Ascending aorta (tissue), 2 donors: Measurements from ENCODE around the gene SP9. TPM values are rescaled to one million over a fixed set of nuclear protein-coding genes. Genes with fewer than 3 reads are reported as not detected.

Experiments used
- DNase-seq, 2 donors: peaks; one replicate each; pipeline ENCODE4 v3.0.0-alpha.2; 2019; ENCODE audit warnings: low spot score in 2 of 2
- H3K27ac ChIP-seq, 2 donors: fragments of 200-600 bp; sonication (generic); one replicate each; pipeline ENCODE4 v1.5.1; 2016 to 2017; ENCODE audit warnings: mild to moderate bottlenecking in 1 of 2
- H3K27me3 ChIP-seq: fragments of 200-600 bp; sonication (generic); one replicate; pipeline ENCODE4 v1.5.1; 2017
- H3K36me3 ChIP-seq, 2 donors: fragments of 200-600 bp; sonication (generic); one replicate each; pipeline ENCODE4 v1.5.1; 2016
- H3K4me1 ChIP-seq, 2 donors: fragments of 200-600 bp; sonication (generic); one replicate each; pipeline ENCODE4 v1.5.1; 2016 to 2017; ENCODE audit warnings: mild to moderate bottlenecking in 1 of 2
- H3K4me3 ChIP-seq, 2 donors: fragments of 200-600 bp; sonication (generic); one replicate each; pipeline ENCODE4 v1.5.1; 2016 to 2017; ENCODE audit warnings: mild to moderate bottlenecking in 1 of 2
- H3K9me3 ChIP-seq, 2 donors: fragments of 200-600 bp; sonication (generic); one replicate each; pipeline ENCODE4 v1.5.1; 2016
- CTCF ChIP-seq, 3 experiments: fragments of 200-600 bp in 2 of 3; fragments of 450-650 bp in 1 of 3; sonication (generic) in 2 of 3; IDR thresholded peaks; one replicate each; pipeline ENCODE4 v1.5.1; 2016 to 2019; ENCODE audit warnings: antibody characterized with exemption in 3 of 3, mild to moderate bottlenecking in 1 of 3, moderate library complexity in 1 of 3
- intact Hi-C: fragments of 100-400 bp; cut with DNase I; formaldehyde crosslinking; loops from one replicate; pipeline ENCODE4 v1.15.1; 2023
- total RNA-seq: library from RNA; depleted of rRNA; stranded (reverse); fragments of >200 nt; gene quantifications from one replicate; pipeline ENCODE4 v1.1.0, GENCODE V29; 2016

Gene SP9
- not detected for total RNA-seq

DNA sequence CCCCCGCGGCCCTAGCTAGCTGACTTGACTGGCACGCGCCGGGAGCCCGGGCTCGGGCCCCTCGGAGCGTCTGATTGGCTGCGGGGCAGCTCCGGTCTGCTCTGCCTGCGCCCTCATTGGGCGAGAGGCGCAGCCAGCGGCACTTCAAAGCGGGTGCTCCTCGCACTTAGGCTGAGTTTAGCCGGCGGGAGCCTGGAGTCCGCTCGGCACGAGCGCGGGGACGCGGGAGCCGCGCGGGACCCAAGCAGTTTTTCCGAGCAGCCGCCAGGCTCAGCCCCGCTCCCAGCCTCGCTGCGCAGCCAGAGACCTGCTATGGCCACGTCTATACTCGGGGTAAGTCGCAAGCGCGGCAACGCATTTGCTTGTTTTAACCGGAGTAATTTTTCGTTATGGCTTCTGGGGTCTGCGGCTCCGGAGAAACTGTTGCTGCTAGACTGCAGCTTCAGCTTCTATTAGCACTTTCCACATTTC is at the start of gene SP9:
Gene SP9 (plus strand): TSS at position 174 of the 471 bp plus-strand sequence. CDS start 139 bp downstream, at position 313.
- intact Hi-C loops, result loop anchor here (10.0 kb wide), 1 partner anchor 1760 kb away; the partner anchor contains the start of genes HOXD12 and HOXD13
- no peak for DNase-seq

GRCh38 chr2:174286172-174286571 is 48.6 kb upstream of the SP9 start:
- Histone ChIP-seq H3K36me3 (no peaks in the 10 kb centered on the region), H3K4me1 (no peaks in the 10 kb centered on the region), H3K9me3 (no peaks in the 10 kb centered on the region), H3K27me3 (no peaks in the 10 kb centered on the region), H3K4me3 (no peak overlapping the region), H3K27ac (no peak overlapping the region)
- intact Hi-C loops, result no loop called here
- no peak for DNase-seq
- TF ChIP-seq CTCF (IDR thresholded peaks at IDR 0.05), result no peak

More for the DNA sequence above, at the start of gene SP9:
- no peaks in the 10 kb centered on the region for H3K9me3 ChIP-seq
- no peak for TF ChIP-seq CTCF (IDR thresholded peaks at IDR 0.05)
- no peak within 1 kb of the TSS for H3K27ac ChIP-seq
- H3K4me3 ChIP-seq, result peak within 1 kb of the TSS; percentile 50 to 53
- H3K27me3 ChIP-seq, result peaks cover 71% of the 10 kb centered on the region
- H3K4me1 ChIP-seq, result peaks cover 17% of the 10 kb centered on the region in 2 donors
- H3K36me3 ChIP-seq, result no peaks in the 10 kb centered on the region

DNA sequence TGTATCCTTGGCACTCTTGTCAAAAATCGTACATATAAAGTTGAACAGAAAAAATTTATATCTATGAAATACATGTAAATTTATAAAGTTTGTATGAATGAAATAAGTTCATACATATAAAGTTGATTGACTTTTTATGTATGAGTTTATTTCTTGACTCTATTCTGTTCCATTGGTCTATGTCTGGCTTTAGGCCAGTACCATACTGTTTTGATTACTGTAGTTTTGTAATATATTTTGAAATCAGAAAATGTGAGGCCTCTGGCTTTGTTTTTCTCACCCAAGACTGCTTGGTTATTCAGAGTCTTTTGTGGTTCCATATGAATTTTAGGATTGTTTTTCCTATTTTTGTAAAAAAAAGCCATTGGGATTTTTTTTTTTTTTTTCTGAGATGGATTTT is 41.8 kb upstream of the SP9 start:
- peaks cover 0 to 7% of the 10 kb centered on the region in 2 donors for H3K9me3 ChIP-seq
- H3K4me1 ChIP-seq, result no peaks in the 10 kb centered on the region
- TF ChIP-seq CTCF (IDR thresholded peaks at IDR 0.05), result no peak
- no peak for DNase-seq
- H3K27ac ChIP-seq, result no peak overlapping the region
- H3K27me3 ChIP-seq, result no peaks in the 10 kb centered on the region
- intact Hi-C loops, result no loop called here
- H3K36me3 ChIP-seq, result no peaks in the 10 kb centered on the region
- H3K4me3 ChIP-seq, result no peak overlapping the region

GRCh38 chr2:174300114-174300513 is 34.6 kb upstream of the SP9 start:
- TF ChIP-seq CTCF (IDR thresholded peaks at IDR 0.05), result no peak
- DNase-seq, result no peak
- H3K27ac ChIP-seq, result no peak overlapping the region
- H3K36me3 ChIP-seq, result no peaks in the 10 kb centered on the region
- H3K27me3 ChIP-seq, result no peaks in the 10 kb centered on the region
- no peak overlapping the region for H3K4me3 ChIP-seq
- H3K9me3 ChIP-seq, result no peaks in the 10 kb centered on the region
- H3K4me1 ChIP-seq, result no peaks in the 10 kb centered on the region
- intact Hi-C loops, result no loop called here

GRCh38 chr2:174312581-174313234 is 22.0 kb upstream of the SP9 start:
- no peak for TF ChIP-seq CTCF (IDR thresholded peaks at IDR 0.05)
- intact Hi-C loops, result no loop called here
- no peak overlapping the region for H3K27ac ChIP-seq
- H3K4me1 ChIP-seq, result no peaks in the 10 kb centered on the region
- H3K27me3 ChIP-seq, result no peaks in the 10 kb centered on the region
- H3K4me3 ChIP-seq, result no peak overlapping the region
- no peaks in the 10 kb centered on the region for H3K9me3 ChIP-seq
- no peak for DNase-seq
- no peaks in the 10 kb centered on the region for H3K36me3 ChIP-seq
